Measurements from ENCODE around the gene NEURL1. TPM values are rescaled to one million over a fixed set of nuclear protein-coding genes. Genes with fewer than 3 reads are reported as not detected.

The NEURL1 gene
- total RNA-seq, 1 donor from 2014 or later = 0.54 TPM

GRCh38 chr10:103580430-103580829 is 86.9 kb downstream of the NEURL1 start:
- no peak for TF ChIP-seq CTCF (IDR thresholded peaks at IDR 0.05; ENCODE audit: unreplicated experiment)
- Mint-ChIP-seq H3K4me1 (peaks cover 2% of the 10 kb centered on the region), H3K36me3 (peaks cover 2% of the 10 kb centered on the region), H3K4me3 (no peak overlapping the region), H3K27me3 (ENCODE audit: low read depth) (peaks cover 6% of the 10 kb centered on the region), H3K9me3 (no peaks in the 10 kb centered on the region), H3K27ac (no peak overlapping the region)
- DNase-seq (ENCODE audit: low spot score in 2 of 2, unreplicated experiment in 2 of 2) = no peak

GRCh38 chr10:103581499-103581898 is 88.0 kb downstream of the NEURL1 start:
- Mint-ChIP-seq H3K36me3 (peaks cover 7% of the 10 kb centered on the region), H3K4me1 (no peaks in the 10 kb centered on the region), H3K9me3 (peaks cover 2% of the 10 kb centered on the region), H3K4me3 (no peak overlapping the region), H3K27me3 (ENCODE audit: low read depth) (peaks cover 6% of the 10 kb centered on the region), H3K27ac (no peak overlapping the region)
- no peak for TF ChIP-seq CTCF (IDR thresholded peaks at IDR 0.05; ENCODE audit: unreplicated experiment)
- no peak for DNase-seq (ENCODE audit: low spot score in 2 of 2, unreplicated experiment in 2 of 2)

GRCh38 chr10:103582331-103583123 is 89.0 kb downstream of the NEURL1 start:
- no peak for TF ChIP-seq CTCF (IDR thresholded peaks at IDR 0.05; ENCODE audit: unreplicated experiment)
- H3K27ac Mint-ChIP-seq = no peak overlapping the region
- no peak overlapping the region for H3K4me3 Mint-ChIP-seq
- peaks cover 9% of the 10 kb centered on the region for H3K9me3 Mint-ChIP-seq
- H3K4me1 Mint-ChIP-seq = no peaks in the 10 kb centered on the region
- peaks cover 11% of the 10 kb centered on the region for H3K36me3 Mint-ChIP-seq
- H3K27me3 Mint-ChIP-seq (ENCODE audit: low read depth) = peaks cover 6% of the 10 kb centered on the region
- DNase-seq (ENCODE audit: low spot score in 2 of 2, unreplicated experiment in 2 of 2) = no peak

GRCh38 chr10:103583871-103584215 is 90.3 kb downstream of the NEURL1 start:
- H3K27me3 Mint-ChIP-seq (ENCODE audit: low read depth) = peaks cover 6% of the 10 kb centered on the region
- TF ChIP-seq CTCF (IDR thresholded peaks at IDR 0.05; ENCODE audit: unreplicated experiment) = no peak
- H3K4me3 Mint-ChIP-seq = no peak overlapping the region
- H3K27ac Mint-ChIP-seq = no peak overlapping the region
- peaks cover 18% of the 10 kb centered on the region for H3K36me3 Mint-ChIP-seq
- peaks cover 12% of the 10 kb centered on the region for H3K9me3 Mint-ChIP-seq
- H3K4me1 Mint-ChIP-seq = no peaks in the 10 kb centered on the region
- DNase-seq (ENCODE audit: low spot score in 2 of 2, unreplicated experiment in 2 of 2) = no peak

GRCh38 chr10:103584216-103585010 is 90.9 kb downstream of the NEURL1 start:
- DNase-seq (ENCODE audit: low spot score in 2 of 2, unreplicated experiment in 2 of 2) = no peak
- H3K27me3 Mint-ChIP-seq (ENCODE audit: low read depth) = peaks cover 6% of the 10 kb centered on the region

More at GRCh38 chr10:103584216-103585010, 90.9 kb downstream of the NEURL1 start:
- H3K4me1 Mint-ChIP-seq = no peaks in the 10 kb centered on the region
- no peak overlapping the region for H3K4me3 Mint-ChIP-seq
- peaks cover 12% of the 10 kb centered on the region for H3K9me3 Mint-ChIP-seq
- peaks cover 18% of the 10 kb centered on the region for H3K36me3 Mint-ChIP-seq
- no peak for TF ChIP-seq CTCF (IDR thresholded peaks at IDR 0.05; ENCODE audit: unreplicated experiment)
- no peak overlapping the region for H3K27ac Mint-ChIP-seq

Measured in mesothelial cell of epicardium (in vitro differentiated cells).